HG03469 (cell line): ENCODE measurements around the gene PHKA2.
A peak's percentile ranks its signal among the peaks of the same experiment; 100 is the strongest.

ENCODE experiments used
- ATAC-seq: cut with Tn5 transposase; IDR thresholded peaks from one replicate; pipeline ENCODE4 v1.9.1; 2021; ENCODE audit warnings: mild to moderate bottlenecking, moderate library complexity, moderate number of reproducible peaks; ENCODE audit not compliant: unreplicated experiment

PHKA2 gene

GRCh38 chrX:18890049-18890381 is 93.9 kb downstream of the PHKA2 start:
- no peak for ATAC-seq

- ATAC-seq, result no peak
Measured at GRCh38 chrX:18889346-18890048, 94.4 kb downstream of the PHKA2 start.

GRCh38 chrX:18888281-18888680 is 95.6 kb downstream of the PHKA2 start:
- no peak for ATAC-seq

- ATAC-seq, result no peak
Measured at GRCh38 chrX:18887825-18888212, 96.1 kb downstream of the PHKA2 start.

GRCh38 chrX:18887177-18887824 is 96.6 kb downstream of the PHKA2 start:
- no peak for ATAC-seq

GRCh38 chrX:18886344-18887161 is 97.4 kb downstream of the PHKA2 start:
- ATAC-seq, result peak; percentile 59

GRCh38 chrX:18886005-18886343 is 97.9 kb downstream of the PHKA2 start:
- peak; percentile 9 for ATAC-seq

- ATAC-seq, result no peak
Measured at GRCh38 chrX:18885328-18886004, 98.4 kb downstream of the PHKA2 start.

- no peak for ATAC-seq
Measured at GRCh38 chrX:18884916-18885315, 99.0 kb downstream of the PHKA2 start.

GRCh38 chrX:18883961-18884765 is 99.8 kb downstream of the PHKA2 start:
- ATAC-seq, result no peak

- ATAC-seq, result no peak
Measured at GRCh38 chrX:18883234-18883960, 100.5 kb downstream of the PHKA2 start.

- ATAC-seq, result no peak
Measured at GRCh38 chrX:18879144-18879543, 104.8 kb downstream of the PHKA2 start.

GRCh38 chrX:18877469-18877868 is 106.4 kb downstream of the PHKA2 start:
- ATAC-seq, result no peak

GRCh38 chrX:18875256-18875878 is 108.5 kb downstream of the PHKA2 start:
- ATAC-seq, result no peak

- ATAC-seq, result no peak
Measured at GRCh38 chrX:18874560-18875255, 109.2 kb downstream of the PHKA2 start.

- no peak for ATAC-seq
Measured at GRCh38 chrX:18873836-18874235, 110.1 kb downstream of the PHKA2 start.

GRCh38 chrX:18873189-18873791 is 110.6 kb downstream of the PHKA2 start:
- ATAC-seq, result no peak

- no peak for ATAC-seq
Measured at GRCh38 chrX:18872621-18873020, 111.3 kb downstream of the PHKA2 start.

GRCh38 chrX:18871970-18872369 is 111.9 kb downstream of the PHKA2 start:
- no peak for ATAC-seq
